Gastrocnemius medialis (tissue), 4 donors: ENCODE measurements around the gene ZNF407.

Experiments used
- POLR2A ChIP-seq, 2 donors: fragments of 450-650 bp; IDR thresholded peaks; one replicate each; pipeline ENCODE4 v1.6.1; 2017; ENCODE audit warnings: antibody characterized with exemption in 2 of 2, mild to moderate bottlenecking in 2 of 2, moderate library complexity in 2 of 2
- TF ChIP-seq, protein P1 (sequence below), 5 experiments: fragments of 450-650 bp in 3 of 5; fragments of 200-600 bp in 2 of 5; sonication (generic) in 2 of 5; IDR thresholded peaks in 4 of 5; conservative IDR thresholded peaks in 1 of 5; 1 replicate in 4 of 5; 2 replicates in 1 of 5; pipeline ENCODE4 v1.5.1; 2016 to 2019; ENCODE audit warnings: antibody characterized with exemption in 5 of 5, mild to moderate bottlenecking in 3 of 5, moderate library complexity in 3 of 5

DNA sequence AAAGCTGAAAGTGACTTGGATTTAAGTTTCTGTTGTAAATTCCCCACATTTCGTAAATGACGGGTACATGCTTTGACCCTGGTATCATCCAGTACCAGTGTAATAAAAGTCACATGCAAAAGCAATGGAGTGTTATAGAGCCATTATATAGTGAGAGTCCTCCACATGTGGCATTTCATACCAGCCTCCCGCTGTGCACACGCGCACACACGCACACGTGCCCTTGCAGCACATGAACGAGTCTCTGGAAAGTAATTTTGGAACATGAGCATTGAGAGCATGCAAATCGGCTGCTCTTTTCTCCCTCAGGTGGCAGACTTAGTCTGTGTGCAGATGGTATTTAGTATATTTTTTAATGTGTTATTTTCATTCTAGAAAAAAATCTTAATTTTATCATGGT, 198.1 kb downstream of the ZNF407 start:
- TF ChIP-seq, protein P1, sequence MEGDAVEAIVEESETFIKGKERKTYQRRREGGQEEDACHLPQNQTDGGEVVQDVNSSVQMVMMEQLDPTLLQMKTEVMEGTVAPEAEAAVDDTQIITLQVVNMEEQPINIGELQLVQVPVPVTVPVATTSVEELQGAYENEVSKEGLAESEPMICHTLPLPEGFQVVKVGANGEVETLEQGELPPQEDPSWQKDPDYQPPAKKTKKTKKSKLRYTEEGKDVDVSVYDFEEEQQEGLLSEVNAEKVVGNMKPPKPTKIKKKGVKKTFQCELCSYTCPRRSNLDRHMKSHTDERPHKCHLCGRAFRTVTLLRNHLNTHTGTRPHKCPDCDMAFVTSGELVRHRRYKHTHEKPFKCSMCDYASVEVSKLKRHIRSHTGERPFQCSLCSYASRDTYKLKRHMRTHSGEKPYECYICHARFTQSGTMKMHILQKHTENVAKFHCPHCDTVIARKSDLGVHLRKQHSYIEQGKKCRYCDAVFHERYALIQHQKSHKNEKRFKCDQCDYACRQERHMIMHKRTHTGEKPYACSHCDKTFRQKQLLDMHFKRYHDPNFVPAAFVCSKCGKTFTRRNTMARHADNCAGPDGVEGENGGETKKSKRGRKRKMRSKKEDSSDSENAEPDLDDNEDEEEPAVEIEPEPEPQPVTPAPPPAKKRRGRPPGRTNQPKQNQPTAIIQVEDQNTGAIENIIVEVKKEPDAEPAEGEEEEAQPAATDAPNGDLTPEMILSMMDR (IDR thresholded peaks at IDR 0.05 in 4 of 5, conservative IDR thresholded peaks at IDR 0.05 in 1 of 5), result no peak
- TF ChIP-seq POLR2A (IDR thresholded peaks at IDR 0.05), result no peak
